ENCODE measurements around the gene TRIM46.

DNA sequence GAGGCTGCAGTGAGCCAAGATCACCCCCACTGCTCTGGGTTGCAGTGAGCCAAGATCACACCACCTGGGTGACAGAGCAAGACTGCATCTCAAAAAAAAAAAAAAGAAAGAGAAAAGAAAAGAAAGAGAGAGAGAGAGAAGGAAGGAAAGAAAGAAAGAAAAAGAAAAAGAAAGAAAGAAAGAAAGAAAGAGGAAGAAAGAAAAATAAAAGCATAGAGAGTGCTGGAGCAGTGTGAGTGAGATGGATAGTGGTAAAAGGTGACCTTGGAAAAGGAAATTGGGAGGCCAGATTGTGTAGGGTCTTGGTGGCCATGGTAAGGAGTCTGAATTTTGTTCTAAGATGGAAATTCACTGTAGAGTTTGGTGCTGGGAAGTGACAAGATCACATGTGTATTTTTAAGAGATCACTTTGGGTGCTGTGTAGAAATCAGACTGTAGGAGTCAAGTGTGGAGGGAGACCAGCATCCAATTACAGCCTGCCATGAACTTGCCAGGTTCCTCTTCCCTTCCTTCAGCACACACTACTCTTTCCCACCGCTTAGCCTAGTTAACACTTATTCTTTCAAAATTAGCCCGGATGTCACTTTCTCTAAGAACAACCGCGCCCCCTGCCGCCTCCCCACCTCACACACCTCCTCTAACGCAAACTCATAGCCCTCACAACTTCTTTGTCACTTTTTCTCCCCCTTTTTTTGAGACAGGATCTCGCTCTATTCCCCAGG is 52.7 kb downstream of the TRIM46 start:
- TF ChIP-seq, protein P1, sequence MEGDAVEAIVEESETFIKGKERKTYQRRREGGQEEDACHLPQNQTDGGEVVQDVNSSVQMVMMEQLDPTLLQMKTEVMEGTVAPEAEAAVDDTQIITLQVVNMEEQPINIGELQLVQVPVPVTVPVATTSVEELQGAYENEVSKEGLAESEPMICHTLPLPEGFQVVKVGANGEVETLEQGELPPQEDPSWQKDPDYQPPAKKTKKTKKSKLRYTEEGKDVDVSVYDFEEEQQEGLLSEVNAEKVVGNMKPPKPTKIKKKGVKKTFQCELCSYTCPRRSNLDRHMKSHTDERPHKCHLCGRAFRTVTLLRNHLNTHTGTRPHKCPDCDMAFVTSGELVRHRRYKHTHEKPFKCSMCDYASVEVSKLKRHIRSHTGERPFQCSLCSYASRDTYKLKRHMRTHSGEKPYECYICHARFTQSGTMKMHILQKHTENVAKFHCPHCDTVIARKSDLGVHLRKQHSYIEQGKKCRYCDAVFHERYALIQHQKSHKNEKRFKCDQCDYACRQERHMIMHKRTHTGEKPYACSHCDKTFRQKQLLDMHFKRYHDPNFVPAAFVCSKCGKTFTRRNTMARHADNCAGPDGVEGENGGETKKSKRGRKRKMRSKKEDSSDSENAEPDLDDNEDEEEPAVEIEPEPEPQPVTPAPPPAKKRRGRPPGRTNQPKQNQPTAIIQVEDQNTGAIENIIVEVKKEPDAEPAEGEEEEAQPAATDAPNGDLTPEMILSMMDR (conservative IDR thresholded peaks at IDR 0.05; ENCODE audit: low read depth, low read length): peak; percentile 75
- TF ChIP-seq EZH2 (IDR thresholded peaks at IDR 0.05; ENCODE audit: low read length, unreplicated experiment) (no peak), EZH2phosphoT487 (IDR thresholded peaks at IDR 0.05; ENCODE audit: borderline replicate concordance, low read length) (no peak)

All from PC-3 (cell line).